Measurements from ENCODE around the gene CNKSR1.

Gene CNKSR1

GRCh38 chr1:26154750-26155149 is 22.5 kb upstream of the CNKSR1 start:
- H3K4me3 ChIP-seq (ENCODE audit: low read depth, low read length), result no peak overlapping the region
- TF ChIP-seq CTCF (IDR thresholded peaks at IDR 0.05; ENCODE audit: borderline replicate concordance, insufficient read depth, low read depth, low read length), result no peak

GRCh38 chr1:26155370-26156284 is 21.7 kb upstream of the CNKSR1 start:
- TF ChIP-seq CTCF (IDR thresholded peaks at IDR 0.05; ENCODE audit: borderline replicate concordance, insufficient read depth, low read depth, low read length), result no peak
- H3K4me3 ChIP-seq (ENCODE audit: low read depth, low read length), result no peak overlapping the region

GRCh38 chr1:26156285-26157038 is 20.8 kb upstream of the CNKSR1 start:
- TF ChIP-seq CTCF (IDR thresholded peaks at IDR 0.05; ENCODE audit: borderline replicate concordance, insufficient read depth, low read depth, low read length), result no peak
- no peak overlapping the region for H3K4me3 ChIP-seq (ENCODE audit: low read depth, low read length)

- no peak overlapping the region for H3K4me3 ChIP-seq (ENCODE audit: low read depth, low read length)
- TF ChIP-seq CTCF (IDR thresholded peaks at IDR 0.05; ENCODE audit: borderline replicate concordance, insufficient read depth, low read depth, low read length), result no peak
These were observed 18.9 kb upstream of the CNKSR1 start for GRCh38 chr1:26158271-26158907.

GRCh38 chr1:26158908-26159742 is 18.2 kb upstream of the CNKSR1 start, which contains the start of gene FAM110D:
Gene FAM110D (plus strand): TSS chr1:26159079. CDS start chr1:26161292, 2,213 bp downstream.
- H3K4me3 ChIP-seq (ENCODE audit: low read depth, low read length), result no peak within 1 kb of the TSS
- TF ChIP-seq CTCF (IDR thresholded peaks at IDR 0.05; ENCODE audit: borderline replicate concordance, insufficient read depth, low read depth, low read length), result no peak

- no peak overlapping the region for H3K4me3 ChIP-seq (ENCODE audit: low read depth, low read length)
- TF ChIP-seq CTCF (IDR thresholded peaks at IDR 0.05; ENCODE audit: borderline replicate concordance, insufficient read depth, low read depth, low read length), result no peak
These were observed 17.6 kb upstream of the CNKSR1 start for GRCh38 chr1:26159743-26160039.

Measured in GM12875 (cell line).